ENCODE data around the gene INPP5A.

INPP5A gene

DNA sequence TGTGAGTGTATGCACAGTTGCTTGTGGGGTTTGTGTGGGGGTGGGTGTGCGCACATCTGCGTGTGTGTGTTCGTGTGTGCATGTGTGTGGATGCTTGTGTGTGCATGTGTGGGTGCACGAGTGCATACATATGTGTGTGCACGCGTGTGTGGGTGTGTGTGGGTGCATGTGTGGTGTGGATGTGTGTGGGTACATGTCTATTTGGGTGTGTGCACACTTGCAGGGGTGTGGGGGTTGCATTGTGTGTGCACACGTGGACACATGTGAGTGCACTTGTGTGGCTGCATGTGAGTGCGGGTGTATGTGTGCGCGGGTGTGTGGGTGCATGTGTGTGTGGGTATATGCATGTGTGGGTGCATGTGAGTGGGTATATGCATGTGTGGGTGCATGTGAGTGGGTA, 174.7 kb downstream of the INPP5A start:
- in situ Hi-C loops (cut with MboI; ENCODE audit: low sequenced_read_pairs) = no loop called here

- in situ Hi-C loops (cut with MboI; ENCODE audit: low sequenced_read_pairs) = no loop called here
These were observed 175.2 kb downstream of the INPP5A start for GRCh38 chr10:132712743-132713142.

GRCh38 chr10:132713421-132714095, 176.0 kb downstream of the INPP5A start:
- in situ Hi-C loops (cut with MboI; ENCODE audit: low sequenced_read_pairs) = no loop called here

DNA sequence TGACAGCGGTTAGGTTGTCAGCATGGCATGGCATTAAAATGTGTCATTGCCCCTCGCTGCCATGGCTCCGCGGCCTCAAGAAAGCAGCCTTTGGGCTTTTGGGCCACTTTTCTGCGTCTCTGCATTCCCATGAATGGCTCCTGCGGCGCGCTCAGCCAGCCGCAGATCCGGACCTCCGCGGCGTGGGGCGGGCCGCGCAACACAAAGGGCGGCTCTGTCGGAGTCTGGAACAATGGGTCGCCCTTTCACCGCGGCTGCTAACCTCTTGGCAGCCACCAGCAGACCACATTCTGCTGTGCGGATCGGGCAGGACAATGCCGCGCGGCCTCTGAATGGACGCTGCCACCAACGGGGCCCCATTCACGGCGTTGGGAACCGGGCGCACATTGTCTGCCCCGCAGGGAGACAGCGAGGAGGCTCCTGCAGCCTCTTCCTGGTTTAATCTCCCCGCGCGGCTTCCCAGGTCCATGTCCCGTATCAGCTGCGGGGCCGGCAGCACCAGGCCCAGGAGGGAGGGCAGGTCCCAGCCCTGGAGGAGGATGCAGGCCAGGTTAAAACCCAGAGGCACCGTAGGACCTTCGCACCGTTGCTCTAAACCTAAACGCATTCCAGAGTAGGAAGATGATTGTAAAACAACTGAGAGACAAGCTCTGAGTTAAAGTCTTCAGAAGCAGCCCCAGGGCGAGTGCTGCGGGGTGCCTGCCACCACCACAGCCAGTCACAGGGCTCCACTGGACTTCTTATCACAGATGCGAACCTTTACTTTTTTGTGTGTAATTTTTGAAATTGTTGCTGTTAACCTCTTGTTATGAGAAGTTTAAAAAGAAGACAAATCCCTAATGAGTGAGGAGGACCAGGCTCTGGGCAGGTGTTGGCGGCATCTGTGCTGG, 176.8 kb downstream of the INPP5A start:
- in situ Hi-C loops (cut with MboI; ENCODE audit: low sequenced_read_pairs) = no loop called here

DNA sequence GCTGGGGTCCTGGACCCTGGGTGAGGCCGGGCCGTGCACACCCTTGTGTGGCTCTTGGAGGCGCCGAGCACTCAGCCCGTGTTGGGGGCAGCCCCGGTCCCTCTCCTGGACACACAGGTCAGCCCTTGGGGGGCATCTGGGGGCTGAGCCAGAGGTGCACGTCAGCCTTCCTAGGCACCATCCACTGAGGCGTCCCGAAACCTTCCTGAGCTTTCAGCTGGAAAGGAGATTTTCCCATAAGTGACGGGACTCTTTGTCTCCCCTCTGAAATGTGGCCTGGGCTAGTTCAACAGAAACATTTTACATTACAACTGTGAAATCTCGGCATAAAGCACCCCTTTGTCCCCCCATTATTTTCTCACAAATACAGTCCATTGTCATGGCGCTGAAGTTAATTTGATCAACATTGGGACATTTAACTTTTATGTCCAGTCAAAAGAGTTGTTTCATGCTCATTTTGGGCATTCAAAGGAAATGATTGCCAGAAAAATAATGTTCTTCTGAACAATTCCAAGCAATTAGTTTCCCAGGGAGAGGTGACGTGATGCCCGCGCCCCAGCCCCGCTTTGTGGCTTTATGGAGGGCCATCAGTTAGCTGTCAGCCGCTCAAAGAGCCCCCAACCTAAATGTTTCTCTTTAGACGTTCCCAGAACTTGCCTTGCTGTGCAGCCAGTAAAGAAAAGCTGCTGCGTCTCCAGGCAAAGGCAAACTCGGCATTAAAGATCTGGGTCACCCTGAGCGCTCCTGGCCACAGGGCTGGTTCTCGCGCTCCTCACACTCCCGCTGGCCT, 177.6 kb downstream of the INPP5A start:
- in situ Hi-C loops (cut with MboI; ENCODE audit: low sequenced_read_pairs) = no loop called here

DNA sequence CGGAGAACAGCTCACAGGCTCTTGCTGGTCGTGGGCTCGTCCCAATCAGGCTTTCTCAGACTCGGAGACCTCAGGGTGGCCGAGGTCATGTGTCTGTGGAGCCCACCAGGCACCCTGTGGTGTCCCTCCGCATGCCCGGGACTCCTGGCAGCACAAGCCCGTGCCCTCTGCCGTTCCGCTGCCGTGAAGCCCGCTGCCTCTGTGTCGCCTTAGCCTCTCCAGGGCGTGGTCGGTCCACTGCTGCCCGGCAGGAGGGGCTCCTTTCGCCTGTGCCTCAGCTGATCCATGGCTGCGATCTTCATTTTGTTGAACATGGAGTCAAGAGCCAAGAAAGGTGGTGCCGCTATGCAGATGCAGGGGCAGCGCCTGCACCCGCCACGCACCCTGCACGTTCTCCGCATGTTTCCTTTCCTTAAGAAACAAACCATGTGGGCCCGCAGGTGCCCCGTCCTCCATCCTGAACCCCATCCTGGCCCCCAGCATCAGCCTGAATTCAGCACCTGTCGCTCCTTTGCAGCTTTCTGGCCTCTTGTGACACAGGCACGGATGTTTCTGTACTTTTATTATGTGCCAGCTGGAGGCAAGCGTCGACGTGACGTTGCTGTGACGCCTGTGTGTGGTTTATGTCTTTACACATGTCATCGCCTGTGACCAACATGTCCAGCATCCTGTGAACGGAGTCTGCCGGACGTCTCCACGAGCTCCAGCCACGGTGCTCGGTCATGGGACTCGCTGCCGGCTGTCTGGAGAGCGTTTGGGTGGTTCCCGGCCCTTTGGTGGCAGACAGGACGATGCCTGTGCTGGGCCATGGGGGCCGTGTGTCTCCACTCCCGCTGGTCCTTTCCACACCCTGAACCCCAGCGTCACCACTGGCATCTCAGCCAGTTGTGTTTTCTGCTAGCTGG, 178.4 kb downstream of the INPP5A start:
- in situ Hi-C loops (cut with MboI; ENCODE audit: low sequenced_read_pairs) = no loop called here

GRCh38 chr10:132716691-132717490, 179.3 kb downstream of the INPP5A start:
- in situ Hi-C loops (cut with MboI; ENCODE audit: low sequenced_read_pairs) = no loop called here

GRCh38 chr10:132721725-132722124, 184.1 kb downstream of the INPP5A start:
- in situ Hi-C loops (cut with MboI; ENCODE audit: low sequenced_read_pairs) = no loop called here

DNA sequence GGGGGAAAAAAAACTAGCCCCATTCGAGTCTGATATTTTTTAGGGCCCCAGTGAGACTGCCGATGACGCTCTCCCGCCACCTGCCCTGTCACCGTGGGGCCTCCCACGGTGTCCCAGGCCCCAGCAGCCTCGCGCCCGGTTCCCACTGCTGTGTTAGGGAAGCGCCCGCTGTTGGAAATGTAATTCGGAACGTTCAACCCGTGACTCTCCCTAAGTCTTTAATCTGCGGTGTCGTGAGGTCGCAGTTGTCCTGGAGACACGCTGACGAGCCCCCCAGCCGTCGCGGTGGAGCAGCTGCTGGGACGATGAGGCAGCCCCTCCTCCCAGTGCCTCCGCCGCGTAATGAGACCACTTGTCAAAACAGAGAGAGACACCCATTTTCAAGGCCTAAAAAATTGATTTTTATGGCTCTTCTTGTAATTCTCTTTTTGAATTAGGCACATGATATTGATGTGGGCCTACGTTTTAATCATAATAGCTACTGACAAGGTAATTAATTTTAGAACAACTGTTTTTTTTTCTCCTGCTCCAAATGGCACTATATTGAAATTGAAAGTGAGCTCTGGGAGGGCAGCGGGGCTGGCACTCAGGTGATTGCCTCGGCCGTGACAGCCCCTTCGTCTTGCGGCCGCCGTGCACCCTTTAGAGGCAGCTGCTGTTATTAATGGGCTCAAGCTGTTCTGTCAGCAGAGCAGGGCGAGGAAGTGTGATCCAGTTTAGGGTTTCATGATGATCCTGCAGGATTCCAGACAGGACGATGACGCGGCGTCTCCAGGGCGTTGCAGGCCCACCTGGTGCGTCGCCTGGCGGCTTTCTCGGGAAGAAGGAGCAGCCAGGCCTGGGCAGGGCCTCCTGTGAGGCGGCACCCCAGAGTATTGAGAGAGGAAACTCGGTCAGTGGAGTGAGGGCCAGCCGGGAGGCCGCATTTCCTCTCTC, 185.1 kb downstream of the INPP5A start:
- in situ Hi-C loops (cut with MboI; ENCODE audit: low sequenced_read_pairs) = no loop called here

GRCh38 chr10:132723330-132723970, 185.9 kb downstream of the INPP5A start:
- in situ Hi-C loops (cut with MboI; ENCODE audit: low sequenced_read_pairs) = no loop called here

GRCh38 chr10:132724446-132724845, 186.9 kb downstream of the INPP5A start:
- in situ Hi-C loops (cut with MboI; ENCODE audit: low sequenced_read_pairs) = no loop called here

GRCh38 chr10:132725202-132725601, 187.6 kb downstream of the INPP5A start:
- in situ Hi-C loops (cut with MboI; ENCODE audit: low sequenced_read_pairs) = no loop called here

DNA sequence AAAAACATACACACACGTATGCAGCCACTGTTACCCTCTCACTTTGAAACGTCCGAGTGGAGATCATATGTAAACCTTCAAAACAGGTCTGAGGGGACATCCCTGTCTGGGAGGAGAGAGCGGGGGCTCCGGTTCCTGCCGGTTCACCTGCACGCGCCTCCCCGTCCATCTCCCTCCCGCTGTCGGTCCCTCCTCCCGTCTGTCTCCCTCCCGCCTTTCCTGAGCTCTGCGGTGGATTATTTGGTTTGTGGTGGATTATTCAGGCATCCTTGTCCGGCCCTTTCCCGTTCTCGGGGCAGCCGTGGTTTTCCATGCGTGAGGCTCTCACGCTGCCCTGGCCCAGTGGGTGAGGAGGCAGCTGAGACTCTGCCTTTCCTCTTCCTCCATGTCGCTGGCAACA, 188.6 kb downstream of the INPP5A start:
- in situ Hi-C loops (cut with MboI; ENCODE audit: low sequenced_read_pairs) = no loop called here

GRCh38 chr10:132726951-132727350, 189.4 kb downstream of the INPP5A start:
- in situ Hi-C loops (cut with MboI; ENCODE audit: low sequenced_read_pairs) = no loop called here

DNA sequence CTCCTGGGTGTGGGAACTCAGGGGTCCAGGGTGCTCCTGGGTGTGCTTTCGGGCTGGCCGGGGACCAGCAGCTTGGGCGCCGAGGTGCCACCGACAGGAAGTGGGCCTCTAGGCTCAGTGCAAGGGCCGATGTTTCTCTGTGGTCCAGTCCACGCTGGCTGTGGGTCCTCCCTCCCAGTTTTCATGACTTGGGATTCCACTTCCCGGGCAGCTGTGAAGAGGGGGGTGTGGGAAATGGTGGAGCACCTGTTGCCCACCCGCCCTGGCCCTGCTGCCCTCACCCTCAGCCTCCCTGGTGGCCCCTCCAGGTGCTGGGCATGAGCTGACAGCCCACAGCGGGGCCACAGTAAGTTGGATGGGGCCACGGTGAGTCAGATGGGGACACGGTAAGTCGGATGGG, 189.8 kb downstream of the INPP5A start:
- in situ Hi-C loops (cut with MboI; ENCODE audit: low sequenced_read_pairs) = no loop called here

DNA sequence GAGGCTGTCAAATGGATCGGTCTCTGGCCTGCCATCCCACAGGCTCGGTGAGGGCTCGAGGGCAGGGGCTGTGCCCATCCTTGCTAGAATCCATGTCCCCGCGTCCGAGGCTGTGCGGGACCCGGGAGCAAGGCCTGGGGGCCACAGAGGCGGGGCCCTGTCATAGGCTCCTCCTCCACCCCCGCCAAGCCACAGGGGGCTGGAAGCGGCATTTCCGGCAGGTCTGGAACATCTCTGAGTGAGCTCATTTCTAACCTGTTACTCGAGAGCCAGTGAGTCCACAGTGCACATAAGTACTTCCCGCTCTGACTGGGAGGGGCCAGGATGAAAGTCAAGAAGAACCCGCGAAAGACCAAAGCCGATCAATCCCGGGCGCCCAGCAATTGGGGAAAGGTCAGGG, 190.7 kb downstream of the INPP5A start:
- in situ Hi-C loops (cut with MboI; ENCODE audit: low sequenced_read_pairs) = no loop called here

DNA sequence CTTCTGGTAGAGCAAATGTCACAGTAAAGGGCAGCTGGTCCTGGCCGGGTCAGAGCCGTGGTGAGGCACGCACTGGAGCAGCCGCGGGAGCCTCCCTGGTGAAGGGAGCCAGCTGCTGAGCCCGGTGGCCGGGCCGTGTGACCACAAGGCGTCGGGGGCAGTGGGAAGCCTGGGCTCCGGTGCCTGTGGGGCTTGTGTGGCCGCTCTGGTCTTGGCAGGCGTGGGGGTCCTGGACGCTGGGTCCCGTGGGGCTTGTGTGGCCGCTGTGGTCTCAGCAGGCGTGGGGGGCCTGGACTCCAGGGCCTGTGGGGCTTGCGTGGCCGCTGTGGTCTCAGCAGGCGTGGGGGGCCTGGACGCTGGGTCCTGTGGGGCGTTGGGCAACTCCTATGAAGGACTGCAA, 191.2 kb downstream of the INPP5A start:
- in situ Hi-C loops (cut with MboI; ENCODE audit: low sequenced_read_pairs) = no loop called here
